Measurements from ENCODE around the gene JMJD1C.
"Not testable (repeated sequence)": the region's sequence is repeated elsewhere in the genome, so short reads cannot be mapped to it uniquely, and the experiment has no call there.

JMJD1C gene

GRCh38 chr10:63256009-63256773, 209.6 kb downstream of the JMJD1C start:
- DNase-seq = no peak

- no peak for DNase-seq
These were observed 210.5 kb downstream of the JMJD1C start for GRCh38 chr10:63255316-63255715.

GRCh38 chr10:63253040-63253439, 212.7 kb downstream of the JMJD1C start:
- DNase-seq = no peak

DNA sequence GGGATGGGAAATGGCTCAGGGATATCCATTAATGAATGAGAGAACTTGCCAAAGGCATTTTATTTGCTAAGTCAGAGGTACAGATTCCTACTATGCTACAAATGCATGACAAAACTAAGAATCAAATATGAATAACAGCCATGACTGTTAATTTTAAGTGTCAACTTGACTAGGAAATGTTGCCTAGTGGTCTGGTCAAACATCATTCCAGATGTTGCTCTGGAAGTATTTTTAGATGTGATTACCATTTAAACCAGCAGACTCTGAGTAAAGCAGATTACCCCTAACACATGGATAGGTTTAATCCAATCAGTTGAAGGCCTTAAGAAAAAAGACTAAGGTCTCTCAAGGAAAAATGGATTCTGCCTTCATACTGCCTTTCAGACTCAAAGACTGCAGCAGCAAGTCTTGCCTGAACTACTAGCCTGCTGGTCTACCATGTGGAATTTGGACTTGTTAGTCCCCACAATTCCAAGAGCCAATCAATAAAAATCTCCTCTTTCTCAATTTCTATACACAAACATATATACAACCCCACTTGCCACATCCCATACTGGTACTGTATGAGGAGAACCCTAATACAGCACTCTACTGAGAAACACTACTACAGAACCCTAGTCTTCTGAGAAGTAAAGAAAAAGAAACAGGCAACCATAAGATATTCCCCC, 213.5 kb downstream of the JMJD1C start:
- no peak for DNase-seq

GRCh38 chr10:63250032-63250431, 215.7 kb downstream of the JMJD1C start:
- no peak for DNase-seq

DNA sequence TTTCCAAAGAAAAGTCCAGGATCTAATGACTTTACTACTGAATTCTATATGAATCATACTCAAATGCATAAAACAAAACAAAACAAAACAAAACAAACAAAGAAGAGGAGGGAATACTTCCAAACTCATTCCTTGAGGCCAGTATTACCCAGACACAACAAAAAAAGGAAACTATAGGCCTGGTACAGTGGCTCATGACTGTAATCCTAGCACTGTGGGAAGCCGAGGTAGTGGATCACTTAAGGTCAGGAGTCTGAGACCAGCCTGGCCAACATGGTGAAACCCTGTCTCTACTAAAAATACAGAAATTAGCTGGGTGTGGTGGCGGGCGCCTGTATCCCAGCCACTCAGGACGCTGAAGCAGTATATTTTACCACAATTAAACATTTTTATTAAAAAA, 218.0 kb downstream of the JMJD1C start:
- DNase-seq = no peak

DNA sequence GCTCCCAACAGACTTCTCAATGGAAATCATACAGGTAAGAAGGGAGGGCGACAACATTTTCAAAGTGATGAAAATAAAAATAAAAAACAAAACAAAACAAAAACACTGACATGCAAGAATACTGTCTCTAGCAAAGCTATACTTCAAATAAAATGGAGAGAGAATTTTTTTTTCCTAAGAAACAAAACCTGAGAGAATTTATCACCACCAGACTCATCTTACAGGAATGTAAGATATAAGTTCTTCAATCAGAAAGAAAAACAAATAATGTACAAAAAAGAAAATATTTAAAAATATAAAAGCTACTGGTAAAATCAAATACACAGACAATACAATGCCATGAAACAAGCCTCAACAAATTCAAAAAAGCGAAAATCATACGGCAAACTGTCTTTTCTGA, 219.4 kb downstream of the JMJD1C start:
- DNase-seq = no peak

GRCh38 chr10:63241841-63242281, 223.9 kb downstream of the JMJD1C start:
- DNase-seq = no peak

DNA sequence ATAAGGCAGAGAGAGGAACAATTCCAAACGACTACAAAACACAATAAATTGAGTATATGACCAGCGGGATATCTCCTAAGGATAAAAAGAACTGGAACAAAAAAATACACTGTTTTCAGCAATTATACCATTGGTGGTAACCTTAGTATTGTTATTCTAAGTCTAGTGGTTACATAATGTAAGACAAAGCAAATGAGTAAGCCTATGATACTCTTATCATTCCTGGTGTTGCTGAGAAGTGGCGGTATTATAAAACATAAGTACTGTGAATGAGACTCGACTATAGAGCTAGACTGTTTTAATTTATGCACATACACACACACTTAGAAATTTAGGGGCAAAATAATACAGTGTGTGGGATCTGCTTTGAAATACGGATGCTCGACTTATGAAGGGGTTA, 225.0 kb downstream of the JMJD1C start:
- DNase-seq = no peak

- DNase-seq = no peak
These were observed 227.3 kb downstream of the JMJD1C start for GRCh38 chr10:63238501-63238900.

DNA sequence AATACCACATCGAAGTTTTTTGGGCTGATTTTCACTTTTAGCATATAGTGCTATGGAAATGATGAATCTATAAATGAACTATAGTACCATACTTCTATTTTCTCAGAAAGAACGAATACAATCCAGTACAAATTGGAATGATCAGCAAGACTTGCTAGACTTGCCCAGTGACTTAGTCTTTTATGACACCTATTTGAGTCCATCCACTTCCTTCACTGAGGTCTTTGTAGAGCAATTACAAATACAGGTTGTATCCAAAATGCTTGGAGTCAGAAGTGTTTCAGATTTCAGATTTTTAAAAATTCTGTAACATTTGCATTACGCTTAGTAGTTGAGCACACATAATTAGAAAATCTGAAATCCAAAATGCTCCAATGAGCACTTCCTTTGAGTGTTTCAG, 228.4 kb downstream of the JMJD1C start:
- no peak for DNase-seq

DNA sequence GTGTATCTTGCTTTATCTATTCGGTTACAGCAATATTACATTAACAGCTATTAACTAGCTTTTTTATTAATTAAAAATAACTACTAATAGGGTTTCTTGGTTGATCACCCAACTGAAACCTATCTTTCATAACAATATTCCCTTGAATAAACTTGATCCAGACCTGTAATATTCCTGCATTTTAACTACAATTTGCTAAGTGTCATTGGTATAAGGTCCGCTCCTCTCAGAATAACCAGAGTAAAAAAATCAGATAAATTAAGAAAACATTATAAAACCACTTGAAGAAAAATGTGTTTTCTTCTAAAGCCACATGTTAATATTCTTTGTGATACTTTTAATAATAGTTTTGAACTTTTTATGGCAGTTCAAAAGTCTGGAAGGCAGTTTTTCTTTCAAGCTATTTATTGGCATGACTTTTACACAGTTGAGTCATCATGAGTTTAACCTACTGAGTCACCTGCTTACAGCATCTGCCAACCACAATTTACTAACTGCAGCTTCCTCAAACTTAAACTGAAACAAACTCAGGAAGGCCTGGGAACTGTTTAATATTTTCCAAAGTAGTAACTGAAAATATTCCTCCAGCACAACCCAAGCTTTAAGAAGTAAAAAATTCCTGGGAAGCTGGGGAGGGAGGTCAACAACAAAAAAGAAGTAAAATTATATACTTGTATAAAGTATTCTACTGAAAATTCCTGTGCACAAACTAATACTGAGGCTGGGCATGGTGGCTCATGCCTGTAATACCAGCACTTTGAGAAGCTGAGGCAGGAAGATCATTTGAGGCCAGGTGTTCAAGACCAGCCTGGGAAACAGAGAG, 229.5 kb downstream of the JMJD1C start:
- DNase-seq = no peak

DNA sequence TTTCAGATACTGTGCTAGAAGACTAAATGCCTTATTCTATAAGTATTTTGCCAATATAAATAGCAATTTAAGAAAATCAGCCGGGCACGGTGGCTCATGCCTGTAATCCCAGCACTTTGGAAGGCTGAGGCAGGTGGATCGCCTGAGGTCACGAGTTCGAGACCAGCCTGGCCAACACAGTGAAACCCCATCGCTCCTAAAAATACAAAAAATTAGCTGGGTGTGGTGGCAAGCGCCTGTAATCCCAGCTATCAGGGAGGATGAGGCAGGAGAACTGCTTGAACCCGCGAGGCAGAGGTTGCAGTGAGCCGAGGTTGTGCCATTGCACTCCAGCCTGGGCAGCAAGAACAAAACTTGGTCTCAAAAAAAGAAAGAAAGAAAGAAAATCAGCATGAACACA, 230.6 kb downstream of the JMJD1C start:
- DNase-seq = not testable (repeated sequence)

- DNase-seq = no peak
These were observed 236.6 kb downstream of the JMJD1C start for GRCh38 chr10:63229161-63229560.

DNA sequence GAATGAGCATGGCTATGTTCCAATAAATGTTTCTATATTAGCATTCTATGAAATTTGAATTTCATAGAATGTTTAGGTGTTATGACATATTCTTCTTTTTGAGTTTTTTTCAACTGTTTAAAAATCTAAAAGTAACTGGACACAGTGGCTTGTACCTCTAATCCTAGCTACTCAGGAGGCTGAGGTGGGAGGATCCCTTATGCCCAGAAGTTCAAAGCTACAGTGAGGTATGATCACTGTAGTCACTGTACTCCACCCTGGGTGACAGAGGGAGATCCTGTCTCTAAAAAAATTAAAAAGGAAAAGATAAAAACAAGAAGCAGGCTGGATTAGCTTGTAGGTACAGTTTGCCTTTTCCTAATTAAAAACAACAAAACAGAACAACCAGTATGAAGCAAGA, 237.5 kb downstream of the JMJD1C start:
- DNase-seq = no peak

DNA sequence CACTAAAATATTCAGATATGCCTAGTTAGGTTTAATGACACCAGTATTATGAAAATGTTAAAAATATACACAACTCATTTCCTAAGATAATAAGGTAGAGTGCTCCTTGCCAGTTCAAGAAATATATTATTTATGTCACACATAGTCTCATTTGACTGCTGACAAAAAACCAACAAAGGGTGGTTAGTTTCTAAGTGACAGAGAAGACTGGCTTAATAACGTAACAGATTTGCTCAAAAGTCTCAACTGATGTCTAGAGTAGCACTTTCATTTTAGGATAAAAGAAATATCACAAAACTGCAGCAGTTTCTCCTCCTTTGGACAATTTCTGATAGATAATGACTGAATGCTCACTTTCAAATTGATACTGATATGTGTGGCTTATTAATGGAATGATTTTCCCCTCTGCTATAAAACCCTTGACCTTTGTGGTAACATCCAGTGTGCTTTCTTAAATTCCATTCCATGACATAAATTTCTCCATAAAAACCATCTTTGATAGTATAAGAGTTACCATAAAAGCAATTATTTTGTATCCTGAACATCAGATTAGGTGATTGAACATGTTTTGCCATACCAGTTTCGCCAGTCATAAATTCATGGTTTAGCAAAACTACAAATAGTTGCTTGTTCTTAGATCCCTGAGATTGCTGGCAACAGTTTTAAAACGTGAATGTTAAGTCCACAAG, 238.4 kb downstream of the JMJD1C start:
- no peak for DNase-seq

DNA sequence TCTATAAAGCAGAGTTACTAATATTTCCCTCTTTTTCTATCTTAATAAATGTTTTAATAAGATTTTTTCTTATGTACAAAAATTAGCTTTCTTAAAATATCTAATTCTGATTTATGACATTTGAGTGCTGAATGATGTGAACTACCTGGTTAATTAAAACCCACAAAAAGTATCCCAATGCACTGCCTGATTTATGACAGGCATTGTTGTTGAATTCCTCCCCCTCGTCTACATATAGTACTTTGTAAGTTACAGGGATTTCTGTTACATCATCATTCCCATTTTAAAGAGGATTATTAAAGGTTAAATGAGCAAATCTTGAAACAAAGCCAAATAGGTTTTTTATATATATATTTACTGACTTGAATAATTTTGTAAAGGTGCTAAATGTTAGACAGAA, 241.5 kb downstream of the JMJD1C start:
- no peak for DNase-seq

DNA sequence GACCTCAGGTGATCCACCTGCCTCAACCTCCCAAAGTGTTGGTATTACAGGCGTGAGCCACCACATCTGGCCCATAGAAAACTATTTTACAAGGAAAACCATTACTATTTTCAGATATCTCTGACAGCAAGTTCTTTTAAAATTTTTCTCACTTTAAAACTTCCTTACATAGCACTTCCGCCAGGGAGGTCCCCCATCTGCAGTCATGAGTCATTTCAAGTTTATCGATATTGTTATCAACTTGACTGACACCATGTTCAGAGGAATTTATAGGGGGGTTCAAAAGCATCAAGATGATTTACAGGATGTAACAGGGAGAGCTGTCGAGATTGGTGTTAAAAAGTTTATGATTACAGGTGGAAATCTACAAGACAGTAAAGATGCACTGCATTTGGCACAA, 243.8 kb downstream of the JMJD1C start:
- DNase-seq = no peak

DNA sequence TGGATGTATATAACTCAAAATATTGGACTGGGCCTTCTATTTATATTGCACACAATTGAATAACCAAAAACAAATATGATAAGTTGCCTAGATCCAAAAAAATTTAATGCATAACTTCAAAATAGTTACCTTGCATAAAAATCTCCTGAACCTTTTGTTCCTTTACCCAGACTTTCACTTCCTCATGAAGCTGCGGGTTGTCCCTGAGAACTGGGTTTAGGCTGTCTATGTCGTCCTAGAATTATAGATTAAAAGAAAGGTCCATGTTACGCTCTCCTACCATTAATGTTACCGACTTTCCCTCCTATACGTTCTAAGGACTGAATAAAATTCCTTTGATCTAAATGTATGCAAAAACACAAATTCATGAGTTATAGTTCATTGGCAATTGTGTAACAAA, 246.0 kb downstream of the JMJD1C start:
- DNase-seq = no peak

DNA sequence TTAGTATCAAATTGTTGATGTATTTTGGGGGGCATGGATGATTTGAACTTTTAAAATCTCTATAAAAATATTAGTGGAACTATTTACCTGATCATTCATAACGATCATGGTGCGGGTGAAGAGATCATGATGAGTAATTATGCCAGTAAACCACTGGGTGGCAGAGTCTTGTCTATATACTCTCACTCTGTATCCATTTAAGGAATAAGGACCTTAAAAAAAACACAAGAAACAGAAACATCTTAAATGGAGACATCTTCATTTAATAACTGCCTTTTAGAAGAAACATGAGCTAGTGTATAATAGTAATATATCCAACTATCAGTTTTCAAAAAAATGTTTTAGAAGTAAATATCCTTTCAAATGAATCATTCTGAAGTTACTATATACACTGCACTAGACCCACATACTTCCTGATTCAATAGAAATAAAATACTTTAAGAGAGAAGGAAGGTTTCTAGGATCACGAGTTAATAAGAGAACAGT, 248.6 kb downstream of the JMJD1C start:
- no peak for DNase-seq

- DNase-seq = no peak
These were observed 251.2 kb downstream of the JMJD1C start for GRCh38 chr10:63214571-63214970.

- no peak for DNase-seq
These were observed 252.3 kb downstream of the JMJD1C start for GRCh38 chr10:63213489-63213888.

DNA sequence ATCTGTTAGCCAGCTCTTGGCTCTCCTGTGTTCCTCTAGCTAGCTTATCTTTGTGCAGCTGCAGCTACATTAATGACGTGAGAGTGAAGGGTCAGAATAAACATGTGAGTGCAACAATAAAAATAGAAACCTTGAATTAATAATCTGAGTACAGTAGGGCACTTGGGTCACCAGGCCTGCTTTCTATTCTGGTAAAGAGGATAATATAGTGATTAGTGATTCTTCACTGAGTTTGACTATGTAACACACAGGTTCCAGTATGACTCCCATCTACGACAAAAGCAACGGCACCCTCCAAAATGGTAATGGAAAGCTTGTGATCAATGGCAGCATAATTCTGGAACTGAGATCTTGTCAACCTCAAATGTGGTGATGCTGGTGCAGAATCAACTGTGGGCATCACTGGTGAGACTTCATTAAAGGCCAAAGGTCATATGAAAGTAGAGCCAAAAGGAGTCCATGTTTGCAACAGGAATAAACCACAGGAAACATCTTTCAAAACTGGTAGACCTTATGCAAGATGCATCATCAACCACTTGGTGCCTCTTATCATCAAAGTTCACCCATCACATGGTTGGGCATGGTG, 255.1 kb downstream of the JMJD1C start:
- no peak for DNase-seq

All from NCI-H1417 treated with DMSO at 0.1 percent for 48 hours (cell line).